Sigmoid colon (tissue), 4 donors: ENCODE measurements around the gene RBM19.

Source experiments
- POLR2A ChIP-seq, 2 donors: fragments of 450-650 bp; IDR thresholded peaks; one replicate each; pipeline ENCODE4 v1.6.1; 2016; ENCODE audit warnings: antibody characterized with exemption in 2 of 2, mild to moderate bottlenecking in 2 of 2, moderate library complexity in 2 of 2
- POLR2AphosphoS5 ChIP-seq, 4 donors: sonication (generic); formaldehyde crosslinking; IDR thresholded peaks; one replicate each; pipeline ENCODE4 v1.6.1; 2017; ENCODE audit warnings: antibody characterized with exemption in 4 of 4
- TF ChIP-seq, protein P1 (sequence below), 4 experiments: fragments of 450-650 bp in 3 of 4; fragments of 200-600 bp in 1 of 4; IDR thresholded peaks; one replicate each; pipeline ENCODE4 v1.5.1; 2016 to 2019; ENCODE audit warnings: antibody characterized with exemption in 4 of 4, mild to moderate bottlenecking in 3 of 4, moderate library complexity in 2 of 4

DNA sequence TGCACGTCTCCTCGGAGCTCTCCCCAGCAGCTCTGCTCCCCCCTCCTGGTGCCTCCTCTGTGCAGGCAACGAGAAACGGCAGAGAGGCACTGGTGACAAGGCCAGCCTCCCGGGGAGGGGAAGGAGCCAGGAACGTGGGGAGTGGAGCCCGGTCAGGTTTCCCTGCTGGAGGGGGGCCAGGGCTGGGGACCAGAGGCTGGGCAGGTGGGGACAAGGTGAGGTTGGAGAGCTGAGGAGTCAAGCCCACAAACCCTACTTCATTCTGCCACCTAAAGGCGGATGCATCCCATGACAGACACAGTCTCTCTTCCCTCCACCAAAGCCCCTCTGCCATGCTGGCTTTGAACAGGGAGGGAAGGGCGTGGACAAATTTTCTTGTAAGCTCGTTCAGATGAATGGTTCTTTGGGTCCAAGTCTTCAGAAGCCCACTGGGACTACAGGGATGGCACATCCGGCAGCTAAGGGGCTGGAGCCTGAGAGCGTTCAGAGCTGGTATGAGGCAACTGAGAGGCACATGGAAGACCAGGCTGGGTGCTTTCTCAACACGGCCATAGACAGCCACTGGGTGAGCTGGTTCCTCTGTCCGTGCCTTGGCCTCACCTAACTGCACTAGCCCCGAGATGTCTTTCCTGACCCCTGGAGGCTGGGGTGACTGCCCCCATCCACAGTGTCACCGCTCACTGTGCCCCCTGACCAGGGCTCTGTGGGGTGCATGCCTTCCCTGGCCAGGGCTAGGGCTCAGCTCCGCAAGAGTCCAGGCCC lies 105.9 kb downstream of the RBM19 start:
- TF ChIP-seq, protein P1, sequence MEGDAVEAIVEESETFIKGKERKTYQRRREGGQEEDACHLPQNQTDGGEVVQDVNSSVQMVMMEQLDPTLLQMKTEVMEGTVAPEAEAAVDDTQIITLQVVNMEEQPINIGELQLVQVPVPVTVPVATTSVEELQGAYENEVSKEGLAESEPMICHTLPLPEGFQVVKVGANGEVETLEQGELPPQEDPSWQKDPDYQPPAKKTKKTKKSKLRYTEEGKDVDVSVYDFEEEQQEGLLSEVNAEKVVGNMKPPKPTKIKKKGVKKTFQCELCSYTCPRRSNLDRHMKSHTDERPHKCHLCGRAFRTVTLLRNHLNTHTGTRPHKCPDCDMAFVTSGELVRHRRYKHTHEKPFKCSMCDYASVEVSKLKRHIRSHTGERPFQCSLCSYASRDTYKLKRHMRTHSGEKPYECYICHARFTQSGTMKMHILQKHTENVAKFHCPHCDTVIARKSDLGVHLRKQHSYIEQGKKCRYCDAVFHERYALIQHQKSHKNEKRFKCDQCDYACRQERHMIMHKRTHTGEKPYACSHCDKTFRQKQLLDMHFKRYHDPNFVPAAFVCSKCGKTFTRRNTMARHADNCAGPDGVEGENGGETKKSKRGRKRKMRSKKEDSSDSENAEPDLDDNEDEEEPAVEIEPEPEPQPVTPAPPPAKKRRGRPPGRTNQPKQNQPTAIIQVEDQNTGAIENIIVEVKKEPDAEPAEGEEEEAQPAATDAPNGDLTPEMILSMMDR (IDR thresholded peaks at IDR 0.05) = no peak
- TF ChIP-seq POLR2A (IDR thresholded peaks at IDR 0.05) (no peak), POLR2AphosphoS5 (IDR thresholded peaks at IDR 0.05) (no peak)
